SK-N-SH treated with all-trans-retinoic acid at 6 μM for 48 hours (cell line): ENCODE data around the gene GALNT15.

Experiments used
- CREB5 ChIP-seq: fragments of 250-450 bp; sonication (Bioruptor Pico); IDR thresholded peaks from 2 replicates; pipeline ENCODE4 v1.5.1; 2020; ENCODE audit warnings: low read depth, mild to moderate bottlenecking, moderate library complexity
- PPARA ChIP-seq: fragments of 250-450 bp; sonication (Bioruptor Pico); IDR thresholded peaks from 2 replicates; pipeline ENCODE4 v1.5.0; 2020; ENCODE audit warnings: mild to moderate bottlenecking, borderline replicate concordance
- ZFP3 ChIP-seq: fragments of 250-450 bp; sonication (Bioruptor Pico); IDR thresholded peaks from 2 replicates; pipeline ENCODE4 v1.5.0; 2020; ENCODE audit warnings: mild to moderate bottlenecking, moderate library complexity

GRCh38 chr3:16211176-16211904 is 36.9 kb downstream of the GALNT15 start:
- TF ChIP-seq CREB5 (CRISPR knock-in tag) (no peak), ZFP3 (CRISPR knock-in tag) (no peak), PPARA (CRISPR knock-in tag) (no peak)
